GM21526 (cell line): ENCODE data around the gene TAS2R60.
"Not testable (repeated sequence)": the region's sequence is repeated elsewhere in the genome, so short reads cannot be mapped to it uniquely, and the experiment has no call there.

Source experiments
- ATAC-seq: cut with Tn5 transposase; IDR thresholded peaks from one replicate; pipeline ENCODE4 v1.9.1; 2021; ENCODE audit warnings: moderate library complexity; ENCODE audit not compliant: unreplicated experiment, low FRiP score

The TAS2R60 gene

GRCh38 chr7:143463957-143464356 is 20.7 kb downstream of the TAS2R60 start:
- ATAC-seq: no peak

- ATAC-seq: no peak
Observed at GRCh38 chr7:143467724-143468123, 24.5 kb downstream of the TAS2R60 start.

DNA sequence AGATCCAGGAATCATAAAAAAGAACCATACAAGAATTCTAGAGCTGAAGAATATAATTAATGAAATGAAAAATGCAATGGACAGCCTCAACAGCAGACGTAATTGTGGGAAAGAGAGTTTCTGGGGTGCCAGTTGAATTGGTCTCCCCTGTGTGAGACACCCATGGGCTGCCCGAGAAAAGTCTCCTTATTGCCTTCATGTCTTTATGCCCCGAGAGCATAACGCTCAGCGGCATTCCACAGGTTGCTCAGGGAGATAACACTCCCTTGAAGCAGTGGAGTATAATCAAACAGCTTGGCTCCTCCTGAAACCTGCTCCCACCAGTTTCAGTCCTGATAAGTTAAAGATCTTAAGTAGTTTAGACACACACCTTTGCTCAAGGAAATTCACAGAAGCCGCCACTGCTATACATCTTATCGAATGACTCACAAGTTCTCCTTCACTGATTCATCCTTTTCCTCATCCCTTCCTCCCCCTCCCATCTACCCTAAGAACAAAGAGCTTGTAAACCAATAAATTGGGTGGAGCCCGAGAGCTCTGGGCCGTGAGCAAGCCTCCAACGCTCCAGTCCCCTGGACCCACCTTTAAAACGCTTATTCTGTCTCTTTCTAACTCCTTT is 28.9 kb downstream of the TAS2R60 start:
- not testable (repeated sequence) for ATAC-seq

DNA sequence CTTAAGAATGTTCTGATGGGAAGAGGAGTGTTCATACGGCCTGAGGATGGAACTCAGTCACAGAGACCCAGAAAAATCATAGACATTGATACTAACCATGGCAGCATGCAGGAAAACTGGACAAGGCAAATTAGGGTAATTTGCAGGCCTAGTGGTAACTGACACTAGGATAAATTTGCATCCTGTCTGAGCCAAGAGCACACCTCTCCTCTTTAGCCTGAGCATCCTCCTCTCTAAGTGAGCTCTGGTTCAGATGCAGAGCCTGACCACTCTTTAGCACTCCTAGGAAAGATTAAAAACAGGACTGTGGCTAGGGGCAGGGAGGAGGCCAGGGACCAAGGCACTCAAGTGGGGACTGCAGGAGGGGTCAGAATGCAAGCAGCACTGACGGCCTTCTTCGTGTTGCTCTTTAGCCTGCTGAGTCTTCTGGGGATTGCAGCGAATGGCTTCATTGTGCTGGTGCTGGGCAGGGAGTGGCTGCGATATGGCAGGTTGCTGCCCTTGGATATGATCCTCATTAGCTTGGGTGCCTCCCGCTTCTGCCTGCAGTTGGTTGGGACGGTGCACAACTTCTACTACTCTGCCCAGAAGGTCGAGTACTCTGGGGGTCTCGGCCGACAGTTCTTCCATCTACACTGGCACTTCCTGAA is 34.4 kb downstream of the TAS2R60 start, which contains the start of gene TAS2R41:
TSS of gene TAS2R41 (plus strand) at position 373 of the 650 bp plus-strand sequence. CDS start at position 373, 0 bp downstream.
- ATAC-seq: no peak

DNA sequence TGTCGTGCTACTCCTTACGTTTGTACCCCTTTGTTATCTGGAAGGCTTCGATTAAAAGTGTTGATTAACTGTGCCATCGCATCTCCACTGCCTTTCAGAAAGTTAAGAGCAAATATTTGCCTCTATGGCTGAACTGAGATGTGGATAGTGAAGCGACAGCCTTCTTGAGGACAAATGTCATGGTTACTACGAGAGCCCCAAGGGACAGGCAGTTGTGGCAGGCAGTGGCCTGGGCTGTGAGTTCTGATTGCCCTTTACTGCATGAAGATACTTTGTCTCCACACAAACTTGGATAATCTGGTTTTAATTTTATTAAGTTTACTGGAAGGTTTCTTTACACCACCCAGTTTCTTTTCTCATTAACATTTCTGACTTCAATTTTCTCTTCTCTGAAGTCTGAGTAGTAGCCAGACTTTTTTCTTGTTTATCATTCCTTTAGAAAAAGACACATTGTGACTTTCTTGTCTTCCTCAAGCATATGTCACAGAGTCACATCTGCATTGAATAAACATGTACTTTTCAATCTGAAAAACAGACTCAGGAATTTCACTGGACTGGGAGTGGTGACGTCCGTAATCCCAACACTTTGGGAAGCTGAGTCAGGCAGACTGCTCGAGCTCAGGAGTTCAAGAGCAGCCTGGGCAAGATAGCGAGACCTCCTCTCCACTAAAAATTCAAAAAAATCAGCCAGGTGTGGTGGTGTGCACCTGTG is 36.0 kb downstream of the TAS2R60 start:
- no peak for ATAC-seq

- no peak for ATAC-seq
Observed at GRCh38 chr7:143480501-143480900, 37.2 kb downstream of the TAS2R60 start.

DNA sequence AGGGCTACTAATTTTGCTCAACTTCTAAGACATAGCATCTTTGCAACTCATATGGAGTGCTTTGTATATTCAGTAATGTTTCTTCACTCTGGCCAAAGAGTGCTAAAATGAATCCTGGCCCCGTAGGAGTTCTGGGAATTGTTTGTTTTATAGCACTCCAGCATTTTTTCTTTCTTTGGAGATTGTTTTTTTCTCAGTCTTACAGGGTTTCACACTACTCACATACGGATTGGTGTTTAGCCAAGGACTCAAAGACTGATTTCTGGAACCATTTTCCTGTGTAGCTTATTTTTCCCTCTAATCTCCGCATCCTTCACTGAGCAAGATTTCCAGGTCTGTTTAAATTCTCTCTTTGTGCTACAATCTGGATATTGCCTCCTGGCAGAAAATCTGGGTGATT is 40.9 kb downstream of the TAS2R60 start:
- no peak for ATAC-seq

DNA sequence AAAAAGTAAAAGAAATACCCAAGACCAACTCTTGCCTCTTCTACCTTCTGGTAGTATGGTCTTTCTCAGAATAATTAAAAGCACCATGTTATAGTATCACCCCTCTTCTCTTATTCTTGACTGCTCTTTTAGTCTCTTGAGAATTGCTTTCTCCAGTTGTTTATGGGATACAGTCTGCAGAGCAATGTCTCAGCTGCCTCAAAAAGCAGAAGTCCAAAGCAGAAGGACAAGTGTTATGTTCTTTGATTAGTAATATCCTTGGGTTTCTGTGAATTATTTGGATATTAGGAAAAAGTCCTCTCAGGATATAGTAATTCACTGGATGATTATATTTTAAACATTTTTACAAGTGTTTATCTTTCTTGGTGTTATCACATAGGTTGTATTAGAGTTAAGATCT is 41.8 kb downstream of the TAS2R60 start:
- ATAC-seq: no peak

DNA sequence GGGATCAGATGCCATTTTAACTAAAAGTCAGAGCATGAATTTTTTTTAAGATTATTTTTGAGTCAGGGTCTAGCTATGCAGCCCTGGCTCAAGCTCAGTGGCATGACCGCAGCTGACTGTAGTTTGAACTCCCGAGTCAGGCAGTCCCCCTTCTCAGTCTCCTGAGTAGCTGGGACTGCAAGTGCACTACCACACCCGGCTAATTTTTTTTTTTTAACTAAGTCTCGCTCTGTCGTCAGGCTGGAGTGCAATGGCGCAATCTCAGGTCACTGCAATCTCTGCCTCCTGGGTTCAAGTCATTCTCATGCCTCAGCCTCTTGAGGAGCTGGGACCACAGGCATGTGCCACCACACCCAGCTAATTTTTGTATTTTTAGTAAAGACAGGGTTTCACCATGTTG is 42.2 kb downstream of the TAS2R60 start:
- no peak for ATAC-seq

- not testable (repeated sequence) for ATAC-seq
Observed at GRCh38 chr7:143486266-143486665, 43.0 kb downstream of the TAS2R60 start.

DNA sequence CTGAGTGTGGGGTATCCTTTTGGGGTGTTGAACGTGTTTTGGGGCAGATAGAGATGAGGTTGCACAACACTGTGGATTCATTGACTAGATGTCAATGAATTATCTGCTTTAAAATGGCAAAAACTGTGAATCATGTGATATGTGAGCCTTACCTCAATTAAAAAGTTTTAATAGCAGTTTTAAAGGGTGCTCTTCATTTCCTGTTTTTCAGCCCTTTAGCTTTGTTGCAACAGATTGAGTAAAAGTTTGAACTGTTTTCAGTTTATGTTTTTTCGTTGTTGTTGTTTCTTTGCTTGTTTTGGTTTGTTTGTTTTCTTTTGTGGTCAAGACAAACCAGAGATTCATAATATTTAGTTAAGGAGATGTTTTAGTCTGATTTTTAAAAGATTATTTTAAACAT is 43.8 kb downstream of the TAS2R60 start:
- ATAC-seq: no peak

DNA sequence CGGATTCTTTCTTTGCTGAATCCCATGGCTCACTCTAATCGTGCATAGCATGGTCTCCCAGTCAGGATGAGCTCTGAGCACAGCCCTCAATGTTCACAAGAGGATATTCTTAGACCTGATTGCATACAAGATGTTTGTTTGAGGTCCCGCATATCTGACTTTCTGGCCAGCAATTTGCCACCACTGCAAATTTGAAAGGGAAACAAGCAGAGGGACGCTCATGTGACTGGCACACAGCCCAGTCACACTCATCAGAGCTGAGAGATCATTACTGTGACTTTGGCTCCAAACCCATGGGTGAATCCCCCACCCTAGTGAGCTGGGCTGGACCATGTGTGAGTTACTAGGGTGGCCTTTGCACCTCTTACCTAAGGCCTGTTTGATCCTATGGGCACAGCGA is 44.3 kb downstream of the TAS2R60 start:
- ATAC-seq: no peak

DNA sequence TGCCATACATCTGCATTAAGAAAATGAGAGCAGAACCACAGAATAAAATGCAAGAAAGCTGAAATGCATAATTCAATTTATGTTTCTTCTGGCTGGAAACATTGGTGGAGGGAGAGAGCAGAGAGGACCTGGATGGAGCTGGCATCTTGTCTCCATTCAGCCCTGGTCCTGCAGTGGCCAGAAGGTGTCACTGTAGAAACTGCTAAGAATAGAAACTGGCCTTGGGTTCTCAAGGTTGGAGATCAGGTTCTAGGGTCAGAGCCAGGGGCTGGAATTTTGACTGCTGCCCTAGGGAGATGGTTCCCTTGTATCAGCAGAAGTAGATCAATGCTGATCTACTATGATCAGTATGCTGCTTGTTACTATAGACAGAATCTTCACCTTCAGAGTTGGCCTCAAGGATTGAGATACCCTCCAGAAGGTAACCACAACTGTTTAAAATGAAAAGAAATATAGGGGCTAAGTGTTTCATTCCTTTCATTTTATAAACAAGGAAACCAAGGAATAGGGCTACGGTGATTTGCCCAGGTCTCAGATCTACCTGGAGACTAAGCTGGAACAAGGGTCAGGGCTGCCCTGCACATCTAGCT is 47.6 kb downstream of the TAS2R60 start:
- ATAC-seq: no peak

- no peak for ATAC-seq
Observed at GRCh38 chr7:143492043-143492471, 48.8 kb downstream of the TAS2R60 start.

DNA sequence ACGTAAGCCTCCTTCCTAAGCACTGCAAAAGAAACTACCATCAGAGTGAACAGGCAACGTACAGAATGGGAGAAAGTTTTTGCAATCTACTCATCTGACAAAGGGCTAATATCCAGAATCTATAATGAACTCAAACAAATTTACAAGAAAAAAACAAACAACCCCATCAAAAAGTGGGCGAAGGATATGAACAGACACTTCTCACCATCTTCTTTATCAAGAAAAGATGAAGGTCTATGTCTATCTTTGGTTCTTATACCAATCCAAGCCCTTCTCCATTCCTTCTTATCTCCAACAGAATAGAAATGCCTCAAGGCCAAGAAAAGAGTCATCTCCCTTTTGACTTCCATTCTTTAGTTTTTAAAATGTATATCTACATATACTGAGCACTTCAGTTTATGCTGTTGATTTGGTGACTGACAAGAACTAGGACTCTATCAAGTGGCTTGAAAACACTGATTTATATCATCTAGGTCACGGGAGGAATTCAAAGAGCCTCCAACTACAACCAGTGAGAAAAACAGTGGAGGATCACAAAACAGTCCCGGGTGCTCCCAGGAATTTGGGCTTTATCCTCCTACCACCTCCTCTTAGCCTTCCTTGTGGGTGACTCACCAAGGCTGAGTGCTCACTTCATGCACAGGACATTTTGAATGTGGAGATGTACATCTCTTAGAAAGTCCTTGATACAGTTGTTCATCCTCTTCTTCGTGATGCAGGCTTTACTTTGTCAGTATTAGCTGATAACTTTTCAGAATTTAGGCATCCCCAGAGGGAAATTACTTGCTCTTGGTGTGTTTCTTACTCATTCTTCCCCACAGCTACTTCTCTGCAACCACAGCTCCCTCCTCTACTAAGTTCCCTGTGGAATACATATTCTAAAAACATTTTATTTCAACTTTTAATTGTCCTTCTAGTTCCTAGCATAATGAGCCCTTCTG is 49.8 kb downstream of the TAS2R60 start:
- no peak for ATAC-seq

- ATAC-seq: no peak
Observed at GRCh38 chr7:143493751-143494150, 50.5 kb downstream of the TAS2R60 start.
